ENCODE results near the gene POU2AF1.

Gene POU2AF1

GRCh38 chr11:111378861-111379601, at the start of gene POU2AF1:
POU2AF1 (minus strand) TSS chr11:111379275; CDS start chr11:111379177, 98 bp downstream.
- DNase-seq = peak; percentile 74

- DNase-seq = no peak
Measured at GRCh38 chr11:111428113-111428876, 49.2 kb upstream of the POU2AF1 start.

GRCh38 chr11:111427471-111427912, 48.4 kb upstream of the POU2AF1 start:
- no peak for DNase-seq

- DNase-seq = no peak
Measured at GRCh38 chr11:111426617-111427016, 47.5 kb upstream of the POU2AF1 start.

GRCh38 chr11:111423250-111423615, 44.2 kb upstream of the POU2AF1 start:
- DNase-seq = no peak

- peak; percentile 65 for DNase-seq
Measured at GRCh38 chr11:111422494-111423249, 43.6 kb upstream of the POU2AF1 start.

- DNase-seq = no peak
Measured at GRCh38 chr11:111421251-111421650, 42.2 kb upstream of the POU2AF1 start.

GRCh38 chr11:111419641-111420327, 40.7 kb upstream of the POU2AF1 start:
- DNase-seq = no peak

- no peak for DNase-seq
Measured at GRCh38 chr11:111419181-111419580, 40.1 kb upstream of the POU2AF1 start.

- no peak for DNase-seq
Measured at GRCh38 chr11:111418436-111418787, 39.3 kb upstream of the POU2AF1 start.

GRCh38 chr11:111417766-111418435, 38.8 kb upstream of the POU2AF1 start:
- no peak for DNase-seq

- peak; percentile 41 for DNase-seq
Measured at GRCh38 chr11:111417011-111417765, 38.1 kb upstream of the POU2AF1 start.

- DNase-seq = no peak
Measured at GRCh38 chr11:111416231-111416960, 37.3 kb upstream of the POU2AF1 start.

GRCh38 chr11:111414936-111415335, 35.9 kb upstream of the POU2AF1 start:
- no peak for DNase-seq

- no peak for DNase-seq
Measured at GRCh38 chr11:111414267-111414931, 35.3 kb upstream of the POU2AF1 start.

GRCh38 chr11:111413849-111414248, 34.8 kb upstream of the POU2AF1 start:
- DNase-seq = peak; percentile 63

- DNase-seq = no peak
Measured at GRCh38 chr11:111412293-111412692, 33.2 kb upstream of the POU2AF1 start.

- no peak for DNase-seq
Measured at GRCh38 chr11:111411456-111411855, 32.4 kb upstream of the POU2AF1 start.

- DNase-seq = no peak
Measured at GRCh38 chr11:111410951-111411350, 31.9 kb upstream of the POU2AF1 start.

- DNase-seq = no peak
Measured at GRCh38 chr11:111409915-111410314, 30.8 kb upstream of the POU2AF1 start.

Measured in activated naive CD4-positive, alpha-beta T cell treated with anti-CD3 and anti-CD28 coated beads, Interleukin-2, amount 50 U/mL, for 16 hours (primary cell).